NOMO-1 treated with DMSO at 0.1 percent for 48 hours (cell line): ENCODE results near the gene TRIM62.

Experiments
- DNase-seq: peaks from one replicate; lab custom pipeline; 2025; ENCODE audit not compliant: unreplicated experiment; lab: John Stamatoyannopoulos, UW

The TRIM62 gene

GRCh38 chr1:33162141-33162540 lies 19.7 kb downstream of the TRIM62 start:
- DNase-seq = no peak

- DNase-seq = no peak
These were observed 20.7 kb downstream of the TRIM62 start for GRCh38 chr1:33161061-33161681.

- no peak for DNase-seq
These were observed 22.3 kb downstream of the TRIM62 start for GRCh38 chr1:33159577-33159976.

GRCh38 chr1:33158366-33158765 lies 23.5 kb downstream of the TRIM62 start:
- DNase-seq = no peak

GRCh38 chr1:33157131-33157530 lies 24.7 kb downstream of the TRIM62 start:
- DNase-seq = no peak

GRCh38 chr1:33155877-33156538 lies 25.8 kb downstream of the TRIM62 start:
- DNase-seq = peak; percentile 3

GRCh38 chr1:33153650-33154049 lies 28.2 kb downstream of the TRIM62 start:
- DNase-seq = no peak

GRCh38 chr1:33152685-33153432 lies 29.0 kb downstream of the TRIM62 start:
- DNase-seq = no peak

- no peak for DNase-seq
These were observed 30.7 kb downstream of the TRIM62 start for GRCh38 chr1:33151116-33151515.

GRCh38 chr1:33150522-33150921 lies 31.3 kb downstream of the TRIM62 start:
- DNase-seq = no peak

- DNase-seq = no peak
These were observed 32.2 kb downstream of the TRIM62 start for GRCh38 chr1:33149453-33150190.

- no peak for DNase-seq
These were observed 33.2 kb downstream of the TRIM62 start for GRCh38 chr1:33148615-33149014.

GRCh38 chr1:33147997-33148314 lies 33.9 kb downstream of the TRIM62 start:
- no peak for DNase-seq

GRCh38 chr1:33147275-33147996 lies 34.4 kb downstream of the TRIM62 start:
- no peak for DNase-seq

- no peak for DNase-seq
These were observed 35.8 kb downstream of the TRIM62 start for GRCh38 chr1:33146003-33146402.

GRCh38 chr1:33143698-33144097 lies 38.1 kb downstream of the TRIM62 start:
- no peak for DNase-seq

- no peak for DNase-seq
These were observed 38.7 kb downstream of the TRIM62 start for GRCh38 chr1:33143176-33143575.

GRCh38 chr1:33142483-33143064 lies 39.3 kb downstream of the TRIM62 start:
- no peak for DNase-seq

- DNase-seq = no peak
These were observed 40.1 kb downstream of the TRIM62 start for GRCh38 chr1:33141781-33142180.

- no peak for DNase-seq
These were observed 40.6 kb downstream of the TRIM62 start for GRCh38 chr1:33141216-33141615.
